BE2C (cell line): Measurements from ENCODE around the gene PAPLN. TPM values are rescaled to one million over a fixed set of nuclear protein-coding genes. Genes with fewer than 3 reads are reported as not detected.
"Not testable (repeated sequence)": the region's sequence is repeated elsewhere in the genome, so short reads cannot be mapped to it uniquely, and the experiment has no call there.

Experiments used
- DNase-seq: peaks from one replicate; pipeline ENCODE4 v3.0.0-alpha.2; 2020
- H3K27me3 ChIP-seq: fragments of 250-450 bp; sonication (Bioruptor Pico); 2 replicates; pipeline ENCODE4 v1.5.1; 2020; ENCODE audit warnings: mild to moderate bottlenecking
- H3K36me3 ChIP-seq: fragments of 250-450 bp; sonication (Bioruptor Pico); 2 replicates; pipeline ENCODE4 v1.5.1; 2020; ENCODE audit warnings: mild to moderate bottlenecking
- H3K4me1 ChIP-seq: fragments of 250-450 bp; sonication (Bioruptor Pico); 2 replicates; pipeline ENCODE4 v1.5.1; 2020
- H3K4me3 ChIP-seq: 2 replicates; pipeline ENCODE4 v1.5.1; 2011; ENCODE audit warnings: low read depth, low read length
- H3K9me3 ChIP-seq: fragments of 250-450 bp; sonication (Bioruptor Pico); 2 replicates; pipeline ENCODE4 v1.5.1; 2020
- polyA plus RNA-seq: library from polyadenylated mRNA; unstranded; fragments of >200 nt; gene quantifications from one replicate; pipeline ENCODE4 v1.2.1, GENCODE V29; 2012; ENCODE audit warnings: low read depth, missing spikeins; ENCODE audit not compliant: insufficient read length, insufficient read depth
- TF ChIP-seq, protein P1 (sequence below): IDR thresholded peaks from 2 replicates; pipeline ENCODE4 v1.5.1; 2012; ENCODE audit warnings: mild to moderate bottlenecking, low read depth, low read length

PAPLN gene, protein sequence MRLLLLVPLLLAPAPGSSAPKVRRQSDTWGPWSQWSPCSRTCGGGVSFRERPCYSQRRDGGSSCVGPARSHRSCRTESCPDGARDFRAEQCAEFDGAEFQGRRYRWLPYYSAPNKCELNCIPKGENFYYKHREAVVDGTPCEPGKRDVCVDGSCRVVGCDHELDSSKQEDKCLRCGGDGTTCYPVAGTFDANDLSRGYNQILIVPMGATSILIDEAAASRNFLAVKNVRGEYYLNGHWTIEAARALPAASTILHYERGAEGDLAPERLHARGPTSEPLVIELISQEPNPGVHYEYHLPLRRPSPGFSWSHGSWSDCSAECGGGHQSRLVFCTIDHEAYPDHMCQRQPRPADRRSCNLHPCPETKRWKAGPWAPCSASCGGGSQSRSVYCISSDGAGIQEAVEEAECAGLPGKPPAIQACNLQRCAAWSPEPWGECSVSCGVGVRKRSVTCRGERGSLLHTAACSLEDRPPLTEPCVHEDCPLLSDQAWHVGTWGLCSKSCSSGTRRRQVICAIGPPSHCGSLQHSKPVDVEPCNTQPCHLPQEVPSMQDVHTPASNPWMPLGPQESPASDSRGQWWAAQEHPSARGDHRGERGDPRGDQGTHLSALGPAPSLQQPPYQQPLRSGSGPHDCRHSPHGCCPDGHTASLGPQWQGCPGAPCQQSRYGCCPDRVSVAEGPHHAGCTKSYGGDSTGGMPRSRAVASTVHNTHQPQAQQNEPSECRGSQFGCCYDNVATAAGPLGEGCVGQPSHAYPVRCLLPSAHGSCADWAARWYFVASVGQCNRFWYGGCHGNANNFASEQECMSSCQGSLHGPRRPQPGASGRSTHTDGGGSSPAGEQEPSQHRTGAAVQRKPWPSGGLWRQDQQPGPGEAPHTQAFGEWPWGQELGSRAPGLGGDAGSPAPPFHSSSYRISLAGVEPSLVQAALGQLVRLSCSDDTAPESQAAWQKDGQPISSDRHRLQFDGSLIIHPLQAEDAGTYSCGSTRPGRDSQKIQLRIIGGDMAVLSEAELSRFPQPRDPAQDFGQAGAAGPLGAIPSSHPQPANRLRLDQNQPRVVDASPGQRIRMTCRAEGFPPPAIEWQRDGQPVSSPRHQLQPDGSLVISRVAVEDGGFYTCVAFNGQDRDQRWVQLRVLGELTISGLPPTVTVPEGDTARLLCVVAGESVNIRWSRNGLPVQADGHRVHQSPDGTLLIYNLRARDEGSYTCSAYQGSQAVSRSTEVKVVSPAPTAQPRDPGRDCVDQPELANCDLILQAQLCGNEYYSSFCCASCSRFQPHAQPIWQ
- 2.9 TPM for polyA plus RNA-seq

DNA sequence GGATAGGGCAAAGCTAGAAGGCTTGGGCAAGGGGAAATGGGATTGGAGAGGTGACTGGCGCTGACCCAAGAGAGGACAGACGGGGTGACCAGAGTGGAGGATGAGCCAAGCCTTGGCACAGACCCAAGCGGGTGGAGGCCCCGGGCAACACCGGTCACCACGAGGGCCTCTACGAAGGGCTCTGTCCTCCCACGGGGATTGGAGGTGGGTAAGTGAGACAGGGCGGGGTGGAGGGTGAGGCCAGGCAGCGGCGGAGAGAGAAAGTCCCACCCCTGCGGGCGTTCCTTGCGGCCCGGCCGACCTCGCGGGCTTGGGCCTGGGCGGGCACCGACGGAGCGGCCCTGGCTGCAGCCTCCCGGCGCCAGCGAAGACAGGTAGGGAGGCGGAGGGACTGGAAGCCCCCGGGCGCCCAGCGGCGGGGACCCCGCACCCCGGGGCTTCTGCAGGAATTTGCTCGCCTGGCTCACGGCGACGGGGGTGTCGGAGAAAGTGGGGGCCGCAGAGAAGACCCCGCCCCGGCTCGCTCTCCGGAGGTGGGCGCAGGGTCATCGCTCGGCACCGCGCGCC is at the start of gene PAPLN:
Gene PAPLN, plus strand, starts transcription at position 288 of the 567 bp plus-strand sequence. CDS start 2,273 bp downstream, outside the sequence.
- Histone ChIP-seq H3K27me3 (peaks cover 44% of the 10 kb centered on the region), H3K4me3 (peak within 1 kb of the TSS; percentile 28), H3K4me1 (no peaks in the 10 kb centered on the region), H3K36me3 (no peaks in the 10 kb centered on the region), H3K9me3 (no peaks in the 10 kb centered on the region)
- TF ChIP-seq, protein P1, sequence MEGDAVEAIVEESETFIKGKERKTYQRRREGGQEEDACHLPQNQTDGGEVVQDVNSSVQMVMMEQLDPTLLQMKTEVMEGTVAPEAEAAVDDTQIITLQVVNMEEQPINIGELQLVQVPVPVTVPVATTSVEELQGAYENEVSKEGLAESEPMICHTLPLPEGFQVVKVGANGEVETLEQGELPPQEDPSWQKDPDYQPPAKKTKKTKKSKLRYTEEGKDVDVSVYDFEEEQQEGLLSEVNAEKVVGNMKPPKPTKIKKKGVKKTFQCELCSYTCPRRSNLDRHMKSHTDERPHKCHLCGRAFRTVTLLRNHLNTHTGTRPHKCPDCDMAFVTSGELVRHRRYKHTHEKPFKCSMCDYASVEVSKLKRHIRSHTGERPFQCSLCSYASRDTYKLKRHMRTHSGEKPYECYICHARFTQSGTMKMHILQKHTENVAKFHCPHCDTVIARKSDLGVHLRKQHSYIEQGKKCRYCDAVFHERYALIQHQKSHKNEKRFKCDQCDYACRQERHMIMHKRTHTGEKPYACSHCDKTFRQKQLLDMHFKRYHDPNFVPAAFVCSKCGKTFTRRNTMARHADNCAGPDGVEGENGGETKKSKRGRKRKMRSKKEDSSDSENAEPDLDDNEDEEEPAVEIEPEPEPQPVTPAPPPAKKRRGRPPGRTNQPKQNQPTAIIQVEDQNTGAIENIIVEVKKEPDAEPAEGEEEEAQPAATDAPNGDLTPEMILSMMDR = no peak
- no peak for DNase-seq

DNA sequence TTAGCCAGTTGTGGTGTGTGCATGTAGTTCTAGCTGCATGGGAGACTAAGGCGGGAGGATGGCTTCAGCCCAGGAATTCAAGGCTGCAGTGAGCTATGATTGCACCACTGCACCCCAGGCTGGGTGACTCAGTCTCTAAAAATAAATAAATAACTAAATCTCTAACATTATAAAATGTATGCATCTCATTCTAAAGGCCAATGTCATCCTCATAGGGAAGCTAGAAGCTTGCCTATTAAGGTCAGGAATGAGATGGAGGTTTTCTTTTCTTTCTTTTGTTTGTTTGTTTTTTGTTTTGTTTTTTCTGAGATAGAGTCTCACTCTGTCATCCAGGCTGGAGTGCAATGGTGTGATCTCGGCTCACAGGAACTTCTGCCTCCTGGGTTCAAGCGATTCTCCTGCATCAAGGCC is 48.8 kb upstream of the PAPLN start:
- TF ChIP-seq, protein P1 = no peak
- DNase-seq = no peak
- H3K4me3 ChIP-seq = no peak overlapping the region
- H3K4me1 ChIP-seq = no peaks in the 10 kb centered on the region
- no peaks in the 10 kb centered on the region; the same call in 1 of the 2 replicates for H3K36me3 ChIP-seq
- no peaks in the 10 kb centered on the region for H3K9me3 ChIP-seq
- H3K27me3 ChIP-seq = no peaks in the 10 kb centered on the region

DNA sequence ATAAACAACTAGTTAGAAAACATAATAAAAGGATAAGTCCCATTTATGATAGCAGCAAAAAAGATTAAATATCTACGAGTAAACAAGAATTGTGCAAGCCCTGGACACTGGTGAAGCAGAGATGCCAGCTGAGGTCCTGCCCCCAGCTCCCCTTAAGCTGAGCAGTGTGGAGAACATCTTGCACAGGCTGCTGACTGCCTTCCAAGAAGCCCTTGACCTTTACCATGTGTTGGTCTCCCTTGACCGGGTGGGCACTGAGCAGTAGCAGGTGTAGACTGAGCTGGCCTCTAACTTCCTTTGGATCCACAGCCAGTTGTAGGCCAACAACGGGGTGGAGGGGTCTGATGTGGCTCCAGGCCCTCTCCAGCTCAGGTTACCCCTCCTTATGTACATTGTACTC is 47.7 kb upstream of the PAPLN start:
- Histone ChIP-seq H3K27me3 (no peaks in the 10 kb centered on the region), H3K4me1 (no peaks in the 10 kb centered on the region), H3K36me3 (no peaks in the 10 kb centered on the region; the same call in 1 of the 2 replicates), H3K4me3 (no peak overlapping the region), H3K9me3 (no peaks in the 10 kb centered on the region)
- DNase-seq = no peak
- TF ChIP-seq, protein P1 = no peak

DNA sequence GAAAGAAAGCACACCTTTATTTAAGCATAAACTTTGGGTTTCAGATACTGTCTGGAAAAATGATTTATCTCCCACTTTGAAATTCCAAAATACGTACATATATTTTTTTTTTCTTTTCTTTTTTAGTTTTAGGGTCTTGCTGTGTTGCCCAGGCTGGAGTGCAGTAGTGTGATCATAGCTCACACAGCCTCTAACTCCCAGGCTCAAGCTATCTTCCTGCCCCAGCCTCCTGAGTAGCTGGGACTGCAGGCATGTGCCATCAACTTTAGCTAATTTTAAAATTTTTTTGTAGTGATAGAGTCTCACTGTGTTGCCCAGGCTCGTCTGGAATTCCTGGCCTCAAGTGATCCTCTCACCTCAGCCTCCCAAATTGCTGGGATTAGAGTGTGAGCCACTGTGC is 45.9 kb upstream of the PAPLN start:
- no peaks in the 10 kb centered on the region for H3K4me1 ChIP-seq
- H3K4me3 ChIP-seq = no peak overlapping the region
- no peak for DNase-seq
- no peaks in the 10 kb centered on the region for H3K27me3 ChIP-seq
- no peaks in the 10 kb centered on the region for H3K9me3 ChIP-seq
- no peaks in the 10 kb centered on the region; the same call in 1 of the 2 replicates for H3K36me3 ChIP-seq
- TF ChIP-seq, protein P1 = no peak

DNA sequence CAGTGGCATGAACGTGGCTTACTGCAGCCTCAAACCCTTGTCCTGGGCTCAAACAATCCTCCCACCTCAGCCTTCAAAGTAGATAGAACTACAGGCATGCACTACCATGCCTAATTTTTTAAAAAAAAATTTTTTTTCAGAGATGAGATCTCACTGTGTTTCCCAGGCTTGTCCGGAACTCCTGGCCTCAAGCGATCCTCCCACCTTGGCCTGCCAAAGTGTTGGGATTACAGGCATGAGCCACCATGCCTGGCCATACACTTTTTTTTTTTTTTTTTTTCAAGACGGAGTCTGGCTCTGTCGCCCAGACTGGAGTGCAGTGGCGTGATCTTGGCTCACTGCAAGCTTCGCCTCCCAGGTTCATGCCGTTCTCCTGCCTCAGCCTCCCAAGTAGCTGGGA is 43.0 kb upstream of the PAPLN start:
- H3K36me3 ChIP-seq, H3K4me3 ChIP-seq, H3K4me1 ChIP-seq, H3K9me3 ChIP-seq, H3K27me3 ChIP-seq, DNase-seq: not testable (repeated sequence)

DNA sequence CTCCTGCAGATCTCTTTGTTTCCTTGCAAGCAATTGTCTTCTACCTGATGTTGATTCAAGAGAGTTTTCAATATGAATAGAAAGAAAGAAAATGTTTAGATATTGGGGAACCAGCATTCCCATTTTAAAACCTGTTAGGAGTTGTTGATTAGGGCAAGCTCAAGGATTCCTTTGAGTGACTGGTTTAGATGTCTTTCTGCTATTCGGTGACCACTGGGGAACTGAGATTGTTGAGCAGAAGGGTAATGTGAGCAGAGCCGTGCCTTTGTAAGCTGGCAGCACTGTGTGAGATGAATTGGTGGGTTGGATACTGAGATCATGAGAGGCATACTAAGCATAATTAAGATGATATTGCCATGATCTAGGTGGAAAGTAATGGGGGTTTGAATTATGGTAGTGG is 39.1 kb upstream of the PAPLN start:
- no peak for DNase-seq
- TF ChIP-seq, protein P1 = no peak
- no peaks in the 10 kb centered on the region for H3K27me3 ChIP-seq
- H3K4me3 ChIP-seq = no peak overlapping the region
- H3K9me3 ChIP-seq = no peaks in the 10 kb centered on the region
- no peaks in the 10 kb centered on the region for H3K36me3 ChIP-seq
- no peaks in the 10 kb centered on the region for H3K4me1 ChIP-seq
